Measurements from ENCODE around the gene TMEM185B.

GRCh38 chr2:120229341-120229740 is 6.1 kb upstream of the TMEM185B start:
- TF ChIP-seq CTCF (conservative IDR thresholded peaks at IDR 0.05 in 1 of 2, IDR thresholded peaks at IDR 0.05 in 1 of 2; ENCODE audit: low read depth in 1 of 2, low read length in 2 of 2) (no peak), EZH2 (IDR thresholded peaks at IDR 0.05; ENCODE audit: low read length, missing control alignments) (no peak)

Measured in fibroblast of lung (primary cell).